T-helper 1 cell treated with Interleukin-12 subunit alpha and Interleukin-12 subunit beta and Interleukin-4 antibody, amounts not matched to agents 30 μg/mL and 1 μg/mL, for 36 hours (primary cell): ENCODE results near the gene RMDN2.
"Not testable (repeated sequence)": the region's sequence is repeated elsewhere in the genome, so short reads cannot be mapped to it uniquely, and the experiment has no call there.

Source experiments
- H3K27ac Mint-ChIP-seq: one replicate; pipeline ENCODE4 v1.8.0; 2021; ENCODE audit warnings: mild to moderate bottlenecking, mixed read lengths
- H3K27me3 Mint-ChIP-seq: one replicate; pipeline ENCODE4 v1.8.0; 2021; ENCODE audit warnings: low read depth, mixed read lengths
- H3K36me3 Mint-ChIP-seq: one replicate; pipeline ENCODE4 v1.8.0; 2021; ENCODE audit warnings: low read depth, mixed read lengths
- H3K4me1 Mint-ChIP-seq: one replicate; pipeline ENCODE4 v1.8.0; 2021; ENCODE audit warnings: low read depth, mixed read lengths
- H3K4me3 Mint-ChIP-seq: one replicate; pipeline ENCODE4 v1.8.0; 2021; ENCODE audit warnings: mild to moderate bottlenecking, moderate library complexity, mixed read lengths
- H3K9me3 Mint-ChIP-seq: one replicate; pipeline ENCODE4 v1.8.0; 2021; ENCODE audit warnings: mixed read lengths

RMDN2 gene

GRCh38 chr2:37934591-37935513, 9.8 kb downstream of the RMDN2 start:
- H3K27me3 Mint-ChIP-seq, result peaks cover 25% of the 10 kb centered on the region
- peaks cover 3% of the 10 kb centered on the region for H3K36me3 Mint-ChIP-seq
- H3K9me3 Mint-ChIP-seq, result peaks cover 12% of the 10 kb centered on the region
- peaks cover 13% of the 10 kb centered on the region for H3K4me1 Mint-ChIP-seq
- H3K4me3 Mint-ChIP-seq, result peak overlapping the region; percentile 4
- no peak overlapping the region for H3K27ac Mint-ChIP-seq

DNA sequence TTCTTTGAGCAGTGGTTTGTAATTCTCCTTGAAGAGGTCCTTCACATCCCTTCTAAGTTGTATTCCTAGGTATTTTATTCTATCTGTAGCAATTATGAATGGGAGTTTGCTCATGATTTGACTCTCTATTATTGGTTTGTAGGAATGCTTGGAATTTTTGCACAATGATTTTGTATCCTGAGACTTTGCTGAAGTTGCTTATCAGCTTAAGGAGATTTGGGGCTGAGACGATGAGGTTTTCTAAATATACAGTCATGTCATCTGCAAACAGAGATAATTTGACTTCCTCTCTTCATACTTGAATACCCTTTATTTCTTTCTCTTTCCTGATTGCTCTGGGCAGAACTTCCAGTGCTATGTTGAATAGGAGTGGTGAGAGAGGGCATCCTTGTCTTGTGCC, 12.5 kb downstream of the RMDN2 start:
- H3K36me3 Mint-ChIP-seq, H3K27ac Mint-ChIP-seq, H3K4me3 Mint-ChIP-seq: not testable (repeated sequence)
- H3K27me3 Mint-ChIP-seq, result peaks cover 31% of the 10 kb centered on the region
- peaks cover 24% of the 10 kb centered on the region for H3K9me3 Mint-ChIP-seq
- H3K4me1 Mint-ChIP-seq, result peaks cover 13% of the 10 kb centered on the region

DNA sequence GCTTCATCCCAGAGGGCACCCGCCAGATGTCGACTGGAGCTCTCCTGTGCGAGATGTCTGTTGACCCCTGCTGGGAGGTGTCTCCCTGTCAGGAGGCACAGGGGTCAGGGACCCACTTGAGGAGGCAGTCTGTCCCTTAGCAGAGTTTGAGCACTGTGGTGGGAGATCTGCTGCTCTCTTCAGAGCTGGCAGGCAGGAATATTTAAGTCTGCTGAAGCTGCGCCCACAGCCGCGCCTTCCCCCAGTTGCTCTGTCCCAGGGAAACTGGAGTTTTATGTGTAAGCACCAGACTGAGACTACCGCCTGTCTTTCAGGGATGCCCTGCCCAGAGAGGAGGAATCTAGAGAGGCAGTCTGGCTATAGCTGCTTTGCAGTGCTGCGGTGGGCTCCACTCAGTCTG, 16.2 kb downstream of the RMDN2 start:
- peaks cover 32% of the 10 kb centered on the region for H3K27me3 Mint-ChIP-seq
- not testable (repeated sequence) for H3K4me3 Mint-ChIP-seq, H3K36me3 Mint-ChIP-seq, H3K4me1 Mint-ChIP-seq, H3K27ac Mint-ChIP-seq
- H3K9me3 Mint-ChIP-seq, result peaks cover 24% of the 10 kb centered on the region

DNA sequence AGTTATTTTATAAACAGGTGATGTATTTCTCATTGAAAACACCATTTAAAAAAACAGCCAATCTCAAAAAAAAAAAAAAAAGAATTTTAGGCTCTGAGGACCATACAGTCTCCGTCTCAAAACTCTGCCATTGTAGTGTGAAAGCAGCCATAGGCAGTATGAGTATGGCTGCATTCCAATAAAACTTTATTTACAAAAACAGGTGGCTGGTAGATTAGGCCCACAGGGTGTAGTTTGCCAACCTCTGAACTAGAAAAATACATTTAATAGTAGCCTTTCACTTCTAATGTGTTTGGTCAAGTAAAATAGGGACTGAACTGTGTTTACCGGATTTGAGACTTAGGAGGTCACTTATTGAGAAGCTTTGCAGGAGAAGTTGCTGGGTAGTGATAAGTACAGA, 19.2 kb downstream of the RMDN2 start:
- Mint-ChIP-seq H3K27me3 (peaks cover 15% of the 10 kb centered on the region), H3K9me3 (peaks cover 13% of the 10 kb centered on the region), H3K4me1 (no peaks in the 10 kb centered on the region), H3K36me3 (peaks cover 2% of the 10 kb centered on the region), H3K27ac (no peak overlapping the region), H3K4me3 (no peak overlapping the region)

DNA sequence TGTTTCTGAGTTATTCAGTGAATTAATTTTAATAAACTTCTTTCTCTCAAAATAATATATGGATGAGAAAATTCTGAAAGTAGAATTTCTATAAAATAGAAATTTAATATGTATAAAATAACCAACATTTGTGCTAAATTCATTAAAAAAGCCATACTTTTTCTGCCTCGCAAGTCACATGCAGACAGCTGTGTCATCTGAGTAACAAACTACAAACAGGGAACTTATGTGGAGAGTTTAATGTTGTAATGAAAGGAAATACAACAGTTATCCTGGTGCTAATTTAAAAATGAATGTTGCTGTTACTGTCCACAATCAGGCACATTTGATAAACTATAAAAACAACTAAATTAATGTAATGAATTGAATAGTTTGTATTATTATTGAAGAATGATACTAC, 22.2 kb downstream of the RMDN2 start:
- Mint-ChIP-seq H3K36me3 (no peaks in the 10 kb centered on the region), H3K4me3 (no peak overlapping the region), H3K9me3 (no peaks in the 10 kb centered on the region), H3K27ac (no peak overlapping the region), H3K4me1 (no peaks in the 10 kb centered on the region), H3K27me3 (peaks cover 12% of the 10 kb centered on the region)

DNA sequence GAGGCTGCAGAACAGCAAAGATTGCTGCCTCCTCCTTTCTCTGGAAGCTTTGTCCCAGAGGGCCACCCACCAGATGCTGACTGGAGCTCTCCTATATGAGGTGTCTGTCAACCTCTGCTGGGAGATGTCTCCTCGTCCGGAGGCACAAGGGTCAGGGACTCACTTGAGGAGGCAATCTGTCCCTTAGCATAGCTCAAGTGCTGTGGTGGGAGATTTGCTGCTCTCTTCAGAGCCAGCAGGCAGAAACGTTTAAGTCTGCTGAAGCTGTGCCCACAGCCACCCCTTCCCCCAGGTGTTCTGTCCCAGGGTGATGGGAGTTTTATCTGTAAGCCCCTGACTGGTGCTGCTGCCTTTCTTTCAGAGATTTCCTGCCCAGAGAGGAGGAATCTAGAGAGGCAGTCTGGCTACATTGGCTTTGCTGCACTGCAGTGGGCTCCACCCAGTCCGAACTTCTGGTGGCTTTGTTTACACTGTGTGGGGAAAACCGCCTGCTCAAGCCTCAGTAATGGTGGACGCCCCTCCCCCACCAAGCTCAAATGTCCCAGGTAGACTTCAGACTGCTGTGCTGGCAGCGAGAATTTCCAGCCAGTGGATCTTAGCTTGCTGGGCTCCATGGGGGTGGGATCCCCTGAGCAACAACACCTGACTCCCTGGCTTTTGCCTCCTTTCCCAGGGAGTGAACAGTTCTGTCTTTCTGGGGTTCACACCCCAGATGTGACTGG, 37.1 kb downstream of the RMDN2 start:
- H3K4me3 Mint-ChIP-seq, H3K36me3 Mint-ChIP-seq, H3K27ac Mint-ChIP-seq, H3K4me1 Mint-ChIP-seq: not testable (repeated sequence)
- H3K9me3 Mint-ChIP-seq, result peaks cover 30% of the 10 kb centered on the region
- H3K27me3 Mint-ChIP-seq, result peaks cover 14% of the 10 kb centered on the region

DNA sequence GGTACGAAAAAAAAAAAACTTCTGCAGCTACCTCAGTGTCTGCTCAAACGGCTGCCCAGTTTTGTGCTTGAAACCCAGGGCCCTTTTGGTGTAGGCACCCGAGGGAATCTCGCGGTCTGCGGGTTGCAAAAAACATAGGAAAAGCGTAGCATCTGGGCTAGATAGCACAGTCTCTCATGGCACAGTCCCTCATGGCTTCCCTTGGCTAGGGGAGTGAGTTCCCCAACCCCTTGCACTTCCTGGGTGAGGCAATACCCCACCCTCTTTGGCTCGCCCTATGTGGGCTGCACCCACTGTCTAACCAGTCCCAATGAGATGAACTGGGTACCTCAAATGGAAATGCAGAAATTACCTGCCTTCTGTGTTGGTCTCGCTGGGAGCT, 37.6 kb downstream of the RMDN2 start:
- Mint-ChIP-seq H3K27me3 (peaks cover 14% of the 10 kb centered on the region), H3K9me3 (peaks cover 30% of the 10 kb centered on the region)
- not testable (repeated sequence) for H3K4me3 Mint-ChIP-seq, H3K36me3 Mint-ChIP-seq, H3K4me1 Mint-ChIP-seq, H3K27ac Mint-ChIP-seq

GRCh38 chr2:37963901-37964300, 38.8 kb downstream of the RMDN2 start:
- not testable (repeated sequence) for H3K4me3 Mint-ChIP-seq
- H3K9me3 Mint-ChIP-seq, result peaks cover 30% of the 10 kb centered on the region

DNA sequence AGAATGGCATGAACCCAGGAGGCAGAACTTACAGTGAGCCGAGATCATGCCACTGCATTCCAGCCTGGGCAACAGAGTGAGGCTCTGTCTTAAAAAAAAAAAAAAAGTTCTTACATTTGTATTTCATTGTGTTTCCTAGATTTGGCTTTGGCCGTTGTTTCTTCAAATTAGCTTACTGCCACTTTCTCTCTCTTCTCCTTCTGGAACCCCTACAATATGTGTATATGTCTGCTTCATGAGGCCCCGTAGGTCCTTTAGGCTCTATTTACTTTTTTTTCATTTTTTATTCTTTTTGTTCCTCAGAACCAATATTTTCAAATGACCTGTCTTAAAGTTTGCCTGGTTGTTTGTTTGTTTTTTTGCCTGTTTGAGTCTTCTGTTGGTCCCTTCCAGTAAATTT, 41.2 kb downstream of the RMDN2 start:
- no peaks in the 10 kb centered on the region for H3K36me3 Mint-ChIP-seq
- no peak overlapping the region for H3K27ac Mint-ChIP-seq
- H3K4me3 Mint-ChIP-seq, result no peak overlapping the region
- H3K27me3 Mint-ChIP-seq, result peaks cover 11% of the 10 kb centered on the region
- H3K4me1 Mint-ChIP-seq, result no peaks in the 10 kb centered on the region
- H3K9me3 Mint-ChIP-seq, result peaks cover 20% of the 10 kb centered on the region

More at GRCh38 chr2:37963901-37964300, 38.8 kb downstream of the RMDN2 start:
- not testable (repeated sequence) for H3K36me3 Mint-ChIP-seq, H3K4me1 Mint-ChIP-seq, H3K27ac Mint-ChIP-seq
- peaks cover 14% of the 10 kb centered on the region for H3K27me3 Mint-ChIP-seq

DNA sequence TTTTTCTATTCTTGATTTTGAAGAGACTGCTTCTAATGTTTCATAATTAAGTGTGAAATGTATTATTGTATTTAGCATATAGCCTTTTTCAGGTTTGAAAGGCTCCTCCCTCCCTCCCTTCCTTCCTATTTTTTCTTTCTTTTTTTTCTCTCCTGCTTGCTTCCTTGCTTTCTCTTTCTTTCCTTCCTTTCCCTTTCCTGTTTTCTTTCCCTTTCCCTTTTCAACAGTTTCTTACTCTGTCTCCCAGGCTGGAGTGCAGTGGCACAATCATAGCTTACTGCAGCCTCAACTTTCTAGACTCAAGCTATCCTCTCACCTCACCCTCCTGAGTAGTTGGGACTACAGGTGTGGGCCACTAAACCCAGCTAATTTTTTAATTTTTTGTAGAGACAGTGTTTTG, 44.6 kb downstream of the RMDN2 start:
- H3K36me3 Mint-ChIP-seq, result no peaks in the 10 kb centered on the region
- peaks cover 27% of the 10 kb centered on the region for H3K27me3 Mint-ChIP-seq
- H3K27ac Mint-ChIP-seq, result no peak overlapping the region
- H3K9me3 Mint-ChIP-seq, result peaks cover 13% of the 10 kb centered on the region
- no peak overlapping the region for H3K4me3 Mint-ChIP-seq
- no peaks in the 10 kb centered on the region for H3K4me1 Mint-ChIP-seq

GRCh38 chr2:37971971-37972370, 46.9 kb downstream of the RMDN2 start:
- Mint-ChIP-seq H3K36me3 (no peaks in the 10 kb centered on the region), H3K27ac (no peak overlapping the region), H3K4me1 (no peaks in the 10 kb centered on the region), H3K27me3 (peaks cover 21% of the 10 kb centered on the region), H3K4me3 (no peak overlapping the region), H3K9me3 (peaks cover 2% of the 10 kb centered on the region)

DNA sequence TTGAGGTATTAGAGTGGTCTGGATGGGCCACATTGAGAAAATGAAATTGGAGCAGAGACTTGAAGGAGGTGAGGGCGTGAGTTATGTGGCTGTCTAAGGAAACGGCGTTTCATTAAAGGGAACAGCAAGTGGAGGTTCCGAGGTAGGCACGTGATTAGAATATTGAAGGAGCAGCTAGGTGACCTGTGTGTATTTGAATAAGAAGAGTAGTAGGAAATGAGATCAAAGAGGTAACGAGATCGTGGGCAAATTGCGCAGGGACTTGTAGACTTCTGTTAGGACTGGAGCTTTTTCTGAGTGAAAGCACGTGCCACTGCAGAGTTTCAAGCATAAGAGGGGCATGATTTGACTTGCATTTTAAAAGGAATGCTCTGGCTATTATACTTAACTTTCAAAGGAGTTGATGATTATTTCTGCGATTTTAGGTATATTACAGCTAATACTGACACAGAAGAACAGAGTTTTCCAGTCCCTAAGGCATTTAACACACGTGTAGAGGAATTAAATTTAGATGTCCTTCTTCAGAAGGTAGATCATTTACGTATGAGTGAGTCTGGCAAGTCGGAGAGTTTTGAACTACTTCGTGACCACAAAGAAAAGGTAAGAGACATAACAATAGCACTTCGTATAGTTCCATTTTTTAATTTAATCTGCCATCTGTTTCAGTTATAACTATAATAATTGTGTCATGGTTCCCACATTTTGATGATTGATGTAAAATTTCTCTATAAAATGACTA, 48.7 kb downstream of the RMDN2 start:
- Mint-ChIP-seq H3K4me3 (no peak overlapping the region), H3K36me3 (no peaks in the 10 kb centered on the region), H3K27ac (no peak overlapping the region), H3K27me3 (peaks cover 20% of the 10 kb centered on the region), H3K4me1 (no peaks in the 10 kb centered on the region), H3K9me3 (no peaks in the 10 kb centered on the region)

DNA sequence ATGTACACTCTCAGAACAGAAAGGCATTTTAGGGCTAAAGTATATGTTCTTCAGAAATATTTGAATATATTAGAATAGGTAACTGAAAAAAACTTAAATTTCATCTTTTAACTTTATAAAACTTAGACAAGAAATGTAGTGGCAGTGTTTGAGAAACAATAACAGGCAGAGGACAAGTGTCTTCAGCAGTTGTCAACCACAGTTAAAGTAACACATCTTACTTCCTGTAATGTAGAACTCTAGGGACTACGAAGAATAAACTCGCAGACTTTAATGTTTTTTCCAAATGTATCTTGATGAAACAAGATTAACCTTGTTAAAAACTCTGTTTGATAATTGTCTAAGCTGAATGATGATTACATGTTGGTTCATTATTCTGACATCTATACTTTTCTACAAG, 50.7 kb downstream of the RMDN2 start:
- Mint-ChIP-seq H3K4me1 (no peaks in the 10 kb centered on the region), H3K9me3 (no peaks in the 10 kb centered on the region), H3K36me3 (no peaks in the 10 kb centered on the region), H3K27me3 (peaks cover 16% of the 10 kb centered on the region), H3K27ac (no peak overlapping the region), H3K4me3 (no peak overlapping the region)

GRCh38 chr2:37976411-37976810, 51.3 kb downstream of the RMDN2 start:
- Mint-ChIP-seq H3K27me3 (peaks cover 16% of the 10 kb centered on the region), H3K27ac (no peak overlapping the region), H3K36me3 (no peaks in the 10 kb centered on the region), H3K4me1 (no peaks in the 10 kb centered on the region), H3K4me3 (no peak overlapping the region), H3K9me3 (no peaks in the 10 kb centered on the region)
